OCI-LY7 (cell line): ENCODE measurements around the gene GRID2. TPM values are rescaled to one million over a fixed set of nuclear protein-coding genes. Genes with fewer than 3 reads are reported as not detected.

ENCODE experiments used
- BruUV-seq: library from RNA; stranded (reverse); fragments of 400-500 nt; replicated peaks from 2 replicates; lab custom pipeline; 2021; lab: Mats Ljungman, UMichigan
- CTCF ChIA-PET: fragments of 300-600 bp; sonication (Branson Sonifier 250); formaldehyde crosslinking; loops from one replicate; lab custom pipeline; 2022; ENCODE audit warnings: antibody characterized with exemption; ENCODE audit not compliant: unreplicated experiment; lab: Charles Lee
- POLR2A ChIA-PET: fragments of 300-600 bp; sonication (Branson Sonifier 250); formaldehyde crosslinking; loops from one replicate; lab custom pipeline; 2022; ENCODE audit warnings: antibody characterized with exemption; lab: Charles Lee
- DNase-seq: peaks from one replicate; pipeline ENCODE4 v3.0.0-alpha.2; 2015; ENCODE audit warnings: low spot score
- H2AFZ ChIP-seq: fragments of 200-600 bp; sonication (generic), shearing (Covaris generic); 2 replicates; pipeline ENCODE4 v1.6.1; 2014; ENCODE audit warnings: mild to moderate bottlenecking, antibody characterized with exemption, low read length, moderate library complexity
- H3K27ac ChIP-seq: fragments of 200-600 bp; sonication (generic); 2 replicates; pipeline ENCODE4 v1.5.1; 2014; ENCODE audit warnings: mixed run types, low read depth, mild to moderate bottlenecking, moderate library complexity, low read length, inconsistent platforms; ENCODE audit not compliant: poor library complexity, severe bottlenecking
- H3K36me3 ChIP-seq: fragments of 200-600 bp; sonication (generic); 2 replicates; pipeline ENCODE4 v1.6.1; 2014; ENCODE audit warnings: mild to moderate bottlenecking, antibody characterized with exemption, low read length, moderate library complexity, mixed read lengths; ENCODE audit not compliant: insufficient read depth
- H3K4me1 ChIP-seq: fragments of 200-600 bp; sonication (generic); 2 replicates; pipeline ENCODE4 v1.5.1; 2014; ENCODE audit warnings: mild to moderate bottlenecking, low read length; ENCODE audit not compliant: insufficient read depth, poor library complexity, severe bottlenecking
- H3K4me2 ChIP-seq: fragments of 200-600 bp; sonication (generic); 2 replicates; pipeline ENCODE4 v1.6.1; 2014; ENCODE audit warnings: mild to moderate bottlenecking, low read length
- H3K4me3 ChIP-seq: fragments of 200-600 bp; sonication (generic); 2 replicates; pipeline ENCODE4 v1.5.1; 2014; ENCODE audit warnings: mild to moderate bottlenecking, low read depth, low read length; ENCODE audit not compliant: poor library complexity, severe bottlenecking
- H3K79me2 ChIP-seq: fragments of 200-600 bp; sonication (generic); 2 replicates; pipeline ENCODE4 v1.6.1; 2016; ENCODE audit warnings: low read depth, mild to moderate bottlenecking, low read length, moderate library complexity, mixed read lengths; ENCODE audit not compliant: insufficient read depth
- H3K9me2 ChIP-seq: fragments of 200-600 bp; sonication (generic); 2 replicates; pipeline ENCODE4 v1.6.1; 2016; ENCODE audit warnings: mild to moderate bottlenecking, low read length, mixed read lengths; ENCODE audit not compliant: insufficient read depth
- H3K9me3 ChIP-seq: fragments of 200-600 bp; sonication (generic); 2 replicates; pipeline ENCODE4 v1.6.1; 2014; ENCODE audit warnings: mild to moderate bottlenecking, mixed run types, low read length, mixed read lengths
- H4K20me1 ChIP-seq: fragments of 200-600 bp; sonication (generic); 2 replicates; pipeline ENCODE4 v1.6.1; 2014; ENCODE audit warnings: mild to moderate bottlenecking, antibody characterized with exemption, low read length, moderate library complexity, mixed read lengths; ENCODE audit not compliant: insufficient read depth
- CTCF ChIP-seq: fragments of 200-600 bp; sonication (generic); conservative IDR thresholded peaks from 2 replicates; pipeline ENCODE4 v1.5.1; 2014; ENCODE audit warnings: mild to moderate bottlenecking, antibody characterized with exemption, low read length, moderate library complexity, mixed read lengths
- EZH2phosphoT487 ChIP-seq: fragments of 200-600 bp; sonication (generic); IDR thresholded peaks from 2 replicates; pipeline ENCODE4 v1.6.1; 2018; ENCODE audit warnings: low read depth, borderline replicate concordance, mild to moderate bottlenecking, mixed run types, antibody characterized with exemption, low read length, moderate library complexity, mixed read lengths
- intact Hi-C: fragments of 100-400 bp; cut with micrococcal nuclease; formaldehyde crosslinking; loops from one replicate; pipeline ENCODE4 v1.10.0; 2022; ENCODE audit not compliant: unreplicated experiment
- total RNA-seq, 2 experiments: library from RNA; depleted of rRNA in 1 of 2; stranded (reverse); fragments of >200 nt in 1 of 2; shearing (Covaris generic) in 1 of 2; gene quantifications; 2 replicates each; pipeline ENCODE4 v1.2.3, GENCODE V29; 2014 to 2022

The GRID2 gene
- total RNA-seq, 2 experiments from 2014 or later: not detected

- no TSS peak for BruUV-seq
- intact Hi-C loops: no loop called here
- H3K4me2 ChIP-seq: no peak overlapping the region
These were observed 45.6 kb upstream of the GRID2 start for GRCh38 chr4:92257931-92258857.

GRCh38 chr4:92261256-92261655 lies 42.5 kb upstream of the GRID2 start:
- no peaks in the 10 kb centered on the region for H4K20me1 ChIP-seq
- BruUV-seq: no TSS peak
- intact Hi-C loops: no loop called here
- ChIA-PET POLR2A (no interaction called here), CTCF (no interaction called here)
- H3K79me2 ChIP-seq: no peaks in the 10 kb centered on the region
- TF ChIP-seq CTCF (no peak), EZH2phosphoT487 (no peak)
- no peak overlapping the region for H3K4me3 ChIP-seq
- no peak for DNase-seq
- H3K9me3 ChIP-seq: no peaks in the 10 kb centered on the region
- H3K27ac ChIP-seq: no peak overlapping the region
- no peaks in the 10 kb centered on the region for H3K4me1 ChIP-seq
- no peaks in the 10 kb centered on the region for H3K9me2 ChIP-seq
- no peak overlapping the region for H2AFZ ChIP-seq
- no peak overlapping the region for H3K4me2 ChIP-seq
- no peaks in the 10 kb centered on the region for H3K36me3 ChIP-seq

More at GRCh38 chr4:92257931-92258857, 45.6 kb upstream of the GRID2 start:
- Histone ChIP-seq H3K4me3 (no peak overlapping the region), H3K36me3 (no peaks in the 10 kb centered on the region), H3K4me1 (no peaks in the 10 kb centered on the region), H3K27ac (no peak overlapping the region), H2AFZ (no peak overlapping the region), H3K79me2 (no peaks in the 10 kb centered on the region), H4K20me1 (no peaks in the 10 kb centered on the region), H3K9me2 (no peaks in the 10 kb centered on the region), H3K9me3 (no peaks in the 10 kb centered on the region)
- DNase-seq: no peak
- ChIA-PET POLR2A (no interaction called here), CTCF (no interaction called here)
- no peak for TF ChIP-seq EZH2phosphoT487

- H3K27ac ChIP-seq: no peak overlapping the region
- no peaks in the 10 kb centered on the region for H3K9me3 ChIP-seq
- H3K79me2 ChIP-seq: no peaks in the 10 kb centered on the region
- no peak overlapping the region for H3K4me2 ChIP-seq
- H3K36me3 ChIP-seq: no peaks in the 10 kb centered on the region
- H3K4me3 ChIP-seq: no peak overlapping the region
- no peak overlapping the region for H2AFZ ChIP-seq
- no peaks in the 10 kb centered on the region for H3K4me1 ChIP-seq
- CTCF ChIA-PET: no interaction called here
- intact Hi-C loops: no loop called here
- H4K20me1 ChIP-seq: no peaks in the 10 kb centered on the region
- no peak for TF ChIP-seq EZH2phosphoT487
- TF ChIP-seq CTCF: no peak
- BruUV-seq: no TSS peak
- POLR2A ChIA-PET: no interaction called here
- no peak for DNase-seq
- no peaks in the 10 kb centered on the region for H3K9me2 ChIP-seq
These were observed 41.4 kb upstream of the GRID2 start for GRCh38 chr4:92262371-92262770.
